ENCODE data around the gene GPBP1L1.
A peak's percentile ranks its signal among the peaks of the same experiment; 100 is the strongest.
"Not testable (repeated sequence)": the region's sequence is repeated elsewhere in the genome, so short reads cannot be mapped to it uniquely, and the experiment has no call there.

Gene GPBP1L1

GRCh38 chr1:45679123-45679522 lies 7.2 kb downstream of the GPBP1L1 start:
- peak; percentile 17 for DNase-seq (ENCODE audit: low spot score)

DNA sequence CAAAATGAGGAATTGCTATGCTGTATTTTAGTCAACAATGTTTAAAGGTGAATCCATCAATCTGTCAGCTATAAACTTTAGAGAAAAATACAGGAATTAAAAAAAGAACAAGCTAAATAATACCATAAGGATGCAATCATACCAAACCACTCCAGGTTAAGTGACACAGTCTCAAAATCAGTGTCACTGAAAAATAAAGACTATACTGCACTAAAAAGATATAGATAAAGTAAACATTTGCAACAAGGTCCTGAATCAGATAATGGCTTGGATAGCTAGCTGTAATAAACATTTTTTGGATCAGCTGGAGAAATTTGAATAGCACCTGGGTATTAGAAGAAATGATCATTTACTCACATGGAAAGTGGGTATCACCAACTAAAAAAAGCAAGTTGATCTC lies 7.8 kb downstream of the GPBP1L1 start:
- no peak for DNase-seq (ENCODE audit: low spot score)

DNA sequence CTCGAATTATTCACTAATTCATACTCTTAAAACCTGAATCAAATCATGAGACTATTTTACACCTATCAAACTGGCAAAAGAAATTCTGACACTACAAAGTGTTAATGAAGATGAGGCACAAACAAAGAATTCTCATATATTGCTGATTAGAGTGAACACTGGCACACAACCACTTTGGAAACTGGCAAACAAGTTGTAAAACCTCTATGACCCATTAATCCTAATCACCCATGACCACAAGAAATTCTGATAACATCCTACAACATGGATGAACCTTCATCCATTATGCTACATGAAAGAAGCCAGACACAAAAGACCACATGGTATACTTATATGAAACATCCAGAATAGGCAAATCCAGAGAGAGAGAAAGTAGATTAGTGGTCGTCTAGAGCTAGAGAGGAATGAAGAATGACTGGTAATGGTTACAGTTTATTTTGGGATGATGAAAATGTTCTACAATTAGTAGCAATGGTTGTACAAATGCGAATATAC lies 8.5 kb downstream of the GPBP1L1 start:
- no peak for DNase-seq (ENCODE audit: low spot score)

- not testable (repeated sequence) for DNase-seq (ENCODE audit: low spot score)
Observed at GRCh38 chr1:45676553-45676952, 9.8 kb downstream of the GPBP1L1 start.

DNA sequence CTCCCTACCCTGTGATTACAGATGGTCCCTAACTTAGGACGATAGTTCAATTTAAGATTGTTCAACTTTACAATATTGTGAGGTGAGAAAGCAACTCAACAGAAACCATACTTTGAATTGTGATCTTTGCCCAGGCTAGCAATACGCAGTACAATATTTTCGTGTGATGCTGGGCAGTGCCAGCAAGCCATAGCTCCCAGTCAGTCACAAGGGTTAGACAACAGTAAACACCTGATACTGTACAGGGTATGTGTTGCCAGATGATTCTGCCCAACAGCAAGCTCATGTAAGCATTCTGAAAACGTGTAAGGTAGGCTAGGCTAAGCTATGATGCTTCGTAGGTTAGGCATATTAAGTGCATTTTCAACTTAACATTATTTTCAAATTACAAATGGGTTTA lies 11.9 kb downstream of the GPBP1L1 start:
- no peak for DNase-seq (ENCODE audit: low spot score)

DNA sequence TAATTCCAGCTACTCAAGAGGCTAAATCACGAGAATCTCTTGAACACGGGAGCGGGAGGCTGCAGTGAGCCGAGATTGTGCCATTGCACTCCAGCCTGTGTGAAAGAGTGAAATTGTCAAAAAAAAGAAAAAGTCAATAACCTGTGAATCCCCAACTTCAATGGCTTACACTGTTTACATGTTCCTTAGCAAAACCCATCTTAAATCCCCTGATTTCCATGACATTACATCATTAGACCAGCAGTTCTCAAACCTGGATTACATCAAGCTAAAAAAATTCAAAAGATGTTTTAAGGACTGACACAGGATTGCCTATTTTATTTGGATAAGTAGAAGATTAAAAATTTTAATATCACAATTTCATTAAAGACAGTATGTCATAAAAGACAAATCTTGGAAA lies 12.4 kb downstream of the GPBP1L1 start:
- no peak for DNase-seq (ENCODE audit: low spot score)

DNA sequence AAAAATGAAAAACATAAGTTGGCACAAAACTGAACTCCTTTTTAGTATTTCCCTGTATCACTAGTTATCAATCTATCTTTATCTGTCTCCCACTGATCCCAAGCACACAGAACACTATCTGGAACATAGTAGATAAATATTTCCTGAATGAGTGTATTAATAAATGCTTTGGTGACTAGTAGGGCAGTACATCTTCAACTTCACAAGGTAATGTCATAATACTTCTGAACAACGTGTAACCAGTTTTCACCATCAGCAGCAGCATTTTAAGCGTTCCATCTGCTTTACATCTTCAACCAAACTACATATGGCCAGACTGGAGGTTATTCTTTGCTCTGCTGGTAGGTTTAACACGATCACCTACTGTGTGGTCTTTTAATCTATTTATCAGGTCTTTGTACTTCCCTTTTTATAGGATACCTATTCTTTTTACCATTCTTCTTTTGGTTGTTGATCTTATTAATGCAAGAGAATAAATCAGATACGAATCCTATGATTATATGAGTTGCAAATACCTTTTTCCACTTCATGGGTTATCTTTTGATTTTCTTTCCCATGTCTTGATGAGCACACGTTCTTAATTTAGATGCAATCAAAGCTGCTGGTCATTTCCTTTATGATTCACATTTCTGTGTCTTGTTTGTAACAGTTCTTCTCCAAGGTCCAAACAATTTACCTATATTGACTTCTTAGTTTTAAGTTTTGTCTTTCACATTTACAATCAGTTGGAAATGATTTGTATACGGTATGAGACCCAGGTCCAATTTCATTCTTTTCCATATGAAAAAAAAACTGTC lies 16.3 kb downstream of the GPBP1L1 start:
- no peak for DNase-seq (ENCODE audit: low spot score)

GRCh38 chr1:45669379-45669778 lies 17.0 kb downstream of the GPBP1L1 start:
- DNase-seq (ENCODE audit: low spot score): no peak

DNA sequence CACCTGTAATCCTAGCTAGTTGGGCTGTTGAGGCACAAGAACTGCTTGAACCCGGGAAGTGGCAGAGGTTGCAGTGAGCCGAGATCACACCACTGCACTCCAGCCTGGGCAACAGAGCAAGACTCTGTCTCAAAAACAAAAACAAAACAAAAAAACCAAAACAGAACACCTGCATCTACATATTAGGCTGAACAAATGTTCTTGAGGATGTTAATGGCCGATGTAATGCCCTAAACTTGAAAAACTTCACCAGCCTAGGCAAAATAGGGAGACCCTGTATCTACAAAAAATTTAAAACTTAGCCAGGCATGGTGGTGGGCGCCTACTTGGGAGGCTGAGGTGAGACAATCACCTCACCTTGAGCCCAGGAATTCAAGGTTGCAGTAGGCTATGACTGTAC lies 17.8 kb downstream of the GPBP1L1 start:
- DNase-seq (ENCODE audit: low spot score): no peak

- DNase-seq (ENCODE audit: low spot score): no peak
Observed at GRCh38 chr1:45667321-45668111, 18.8 kb downstream of the GPBP1L1 start.

DNA sequence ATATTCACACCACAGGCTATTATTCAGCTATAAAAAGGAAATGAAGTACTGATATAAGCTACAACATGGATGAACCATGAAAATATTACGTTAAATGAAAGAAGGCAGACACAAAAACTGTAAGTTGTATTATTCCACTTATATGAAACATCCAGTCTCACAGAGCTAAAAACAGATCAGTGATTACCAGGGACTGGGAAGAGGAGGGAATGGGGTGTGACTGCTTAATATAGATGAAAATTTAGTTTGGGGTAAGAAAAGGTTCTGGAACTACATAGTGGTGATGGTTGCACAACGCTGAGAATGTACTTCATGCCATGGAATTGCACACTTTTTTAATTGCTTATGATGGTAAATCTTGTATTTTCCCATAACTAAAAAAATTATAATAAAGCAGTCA lies 19.5 kb downstream of the GPBP1L1 start:
- DNase-seq (ENCODE audit: low spot score): no peak

DNA sequence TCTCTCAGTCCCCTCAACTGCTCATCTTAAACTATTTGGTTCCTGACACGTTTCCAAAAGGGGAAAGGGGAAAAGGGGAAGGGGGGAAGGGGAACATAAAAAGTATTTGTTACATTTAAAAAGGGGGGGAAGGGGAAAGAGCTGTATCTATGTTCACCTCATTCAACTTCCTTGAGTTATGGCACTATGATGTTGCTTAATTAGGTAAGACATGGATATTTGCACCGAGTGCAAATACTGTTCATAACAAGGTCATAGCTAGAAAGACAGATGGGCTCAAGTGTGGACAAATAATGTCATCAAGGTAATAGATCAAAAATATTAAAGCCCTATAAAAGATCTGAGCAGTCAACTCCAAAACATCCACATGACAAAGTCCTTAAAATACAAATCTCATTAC lies 26.0 kb downstream of the GPBP1L1 start:
- DNase-seq (ENCODE audit: low spot score): no peak

- DNase-seq (ENCODE audit: low spot score): no peak
Observed at GRCh38 chr1:45659222-45659621, 27.1 kb downstream of the GPBP1L1 start.

DNA sequence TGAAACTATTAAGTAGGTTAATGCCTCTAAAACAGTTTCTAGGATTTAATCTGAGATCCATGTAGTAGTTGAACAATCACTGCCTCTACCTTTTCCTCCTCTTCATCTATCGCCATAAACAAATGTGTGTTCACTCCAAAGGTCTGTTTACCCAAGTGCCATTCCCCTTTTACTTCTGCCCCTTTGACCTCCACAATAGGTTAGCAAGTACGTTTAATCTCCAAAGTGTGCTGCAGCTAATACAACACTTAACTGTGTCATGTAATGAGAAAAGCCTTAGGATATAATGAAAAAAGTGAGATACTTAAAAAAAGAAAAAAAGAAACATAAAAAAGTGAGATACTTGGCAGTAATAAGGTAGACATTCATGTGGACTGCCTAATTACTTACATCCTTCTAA lies 28.2 kb downstream of the GPBP1L1 start:
- no peak for DNase-seq (ENCODE audit: low spot score)

DNA sequence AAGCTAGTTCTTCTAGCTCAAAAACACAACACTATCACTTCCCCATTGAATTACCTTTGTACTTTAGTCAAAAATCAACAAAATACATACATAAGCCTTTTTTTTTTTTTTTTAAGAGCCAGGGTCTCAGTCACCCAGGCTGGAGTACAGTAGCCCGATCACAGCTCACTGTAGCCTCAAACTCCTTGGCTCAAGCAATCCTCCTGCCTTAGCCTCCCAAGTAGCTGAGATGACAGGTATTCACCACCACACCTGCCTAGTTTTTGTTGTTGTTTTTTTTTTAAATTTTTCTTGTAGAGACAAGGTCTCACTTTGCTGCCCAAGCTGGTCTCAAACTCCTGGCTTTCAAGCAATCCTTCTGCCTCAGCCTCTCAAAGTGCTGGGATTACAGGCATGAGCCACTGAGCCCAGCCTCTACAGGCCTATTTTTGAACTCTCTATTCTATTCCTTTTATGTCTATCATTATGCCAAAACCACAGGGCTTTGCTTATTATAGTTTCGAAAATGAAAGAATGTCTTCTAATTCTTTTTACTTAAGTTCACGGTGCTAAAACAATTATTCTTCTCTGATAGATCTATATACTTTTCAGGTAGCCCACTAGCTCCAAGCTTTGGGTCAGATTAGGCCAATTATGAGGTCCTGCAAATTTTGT lies 29.6 kb downstream of the GPBP1L1 start:
- DNase-seq (ENCODE audit: low spot score): no peak

DNA sequence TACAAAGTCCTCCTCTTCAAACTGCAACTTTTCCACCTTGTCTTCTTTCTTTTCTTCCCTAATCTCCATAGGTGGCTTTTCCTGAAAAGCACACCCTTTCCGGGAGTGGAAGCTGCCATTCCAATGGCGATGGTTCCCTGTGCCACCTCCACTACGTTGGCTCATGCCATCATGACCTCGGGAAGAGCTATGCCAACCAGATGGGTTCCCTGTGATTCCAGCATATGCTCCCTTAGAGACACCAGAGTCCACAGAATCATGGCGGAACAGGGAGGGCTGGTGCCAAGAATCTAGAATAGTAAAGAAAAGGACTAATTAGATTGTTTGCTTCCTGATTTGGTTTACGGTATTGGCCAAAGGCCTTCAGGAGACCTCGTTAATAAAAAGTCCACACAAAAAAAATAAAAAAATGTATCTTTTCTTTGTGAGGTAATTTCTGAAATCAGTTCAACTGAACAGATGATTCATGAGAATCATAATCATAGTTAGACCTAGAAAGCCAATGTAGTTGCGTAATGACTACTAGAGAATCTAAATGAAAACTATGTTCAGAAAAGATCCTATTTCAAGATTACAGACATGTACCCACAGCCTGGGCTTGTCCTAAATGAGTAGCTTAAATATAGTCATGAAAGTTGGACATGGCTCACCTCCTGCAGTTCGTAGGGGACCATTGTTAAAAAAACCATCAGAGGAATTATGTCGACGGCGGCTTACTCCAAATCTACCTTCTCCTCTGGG lies 31.6 kb downstream of the GPBP1L1 start:
- no peak for DNase-seq (ENCODE audit: low spot score)

GRCh38 chr1:45647248-45648021 lies 38.9 kb downstream of the GPBP1L1 start:
- DNase-seq (ENCODE audit: low spot score): no peak

GRCh38 chr1:45644661-45645060 lies 41.7 kb downstream of the GPBP1L1 start:
- DNase-seq (ENCODE audit: low spot score): no peak

GRCh38 chr1:45643978-45644377 lies 42.4 kb downstream of the GPBP1L1 start:
- DNase-seq (ENCODE audit: low spot score): peak; percentile 59

GRCh38 chr1:45643321-45643720 lies 43.0 kb downstream of the GPBP1L1 start:
- DNase-seq (ENCODE audit: low spot score): no peak

DNA sequence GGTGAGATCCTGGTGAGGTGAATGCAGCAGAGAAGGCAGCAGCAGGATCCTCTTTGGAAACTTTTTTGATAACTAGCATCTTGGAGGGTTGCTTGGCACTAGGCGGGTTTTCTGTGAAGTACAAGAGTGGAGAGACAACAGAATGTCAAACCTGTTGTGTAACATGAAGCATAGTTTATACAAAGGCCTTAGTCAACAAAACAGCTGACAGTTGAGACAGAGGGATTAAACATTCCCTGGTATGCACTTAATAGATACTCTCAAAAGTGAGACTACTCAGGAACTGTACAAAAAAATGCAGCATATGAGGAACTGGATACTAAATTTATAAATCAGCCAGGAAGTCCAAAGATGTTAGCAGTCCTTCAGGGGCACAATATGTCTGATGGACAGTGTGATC lies 46.0 kb downstream of the GPBP1L1 start:
- DNase-seq (ENCODE audit: low spot score): no peak

Measured in kidney tubule cell (primary cell).